Caco-2 (cell line): ENCODE data around the gene SEC11A. TPM values are rescaled to one million over a fixed set of nuclear protein-coding genes. Genes with fewer than 3 reads are reported as not detected.

ENCODE experiments used
- BruUV-seq: library from RNA; stranded (reverse); fragments of 400-500 nt; replicated peaks from 2 replicates; lab custom pipeline; 2021; lab: Mats Ljungman, UMichigan
- CTCF ChIA-PET: fragments of 300-600 bp; sonication (Branson Sonifier 250); formaldehyde crosslinking; loops from one replicate; lab custom pipeline; 2022; ENCODE audit warnings: antibody characterized with exemption; lab: Charles Lee
- POLR2A ChIA-PET: fragments of 300-600 bp; sonication (Branson Sonifier 250); formaldehyde crosslinking; loops from one replicate; lab custom pipeline; 2022; ENCODE audit warnings: antibody characterized with exemption; lab: Charles Lee
- DNase-seq, 2 experiments: peaks; one replicate each; pipeline versions ENCODE4 v3.0.0 to v3.0.0-alpha.2; 2020 to 2022
- H3K27me3 ChIP-seq: replicated peaks from 2 replicates; pipeline ENCODE4 v1.6.0; 2011; ENCODE audit warnings: low read length; ENCODE audit not compliant: control insufficient read depth, insufficient read depth
- H3K36me3 ChIP-seq: 2 replicates; pipeline ENCODE4 v1.5.1; 2011; ENCODE audit warnings: low read length; ENCODE audit not compliant: control insufficient read depth, insufficient read depth
- H3K4me1 ChIP-seq: fragments of 250-450 bp; sonication (Bioruptor Pico); 2 replicates; pipeline ENCODE4 v1.5.1; 2020; ENCODE audit warnings: mild to moderate bottlenecking
- H3K4me3 ChIP-seq: 2 replicates; pipeline ENCODE4 v1.5.1; 2011; ENCODE audit warnings: low read depth, mild to moderate bottlenecking, control low read depth, low read length
- H3K9me3 ChIP-seq: fragments of 250-450 bp; sonication (Bioruptor Pico); 2 replicates; pipeline ENCODE4 v1.5.1; 2020; ENCODE audit warnings: mild to moderate bottlenecking, moderate library complexity
- H3K27ac Mint-ChIP-seq: one replicate; pipeline ENCODE4 v1.8.0; 2022; ENCODE audit warnings: mixed read lengths; ENCODE audit not compliant: unreplicated experiment
- H3K27me3 Mint-ChIP-seq: one replicate; pipeline ENCODE4 v1.8.0; 2022; ENCODE audit warnings: mixed read lengths; ENCODE audit not compliant: insufficient read depth, unreplicated experiment
- H3K36me3 Mint-ChIP-seq: one replicate; pipeline ENCODE4 v1.8.0; 2022; ENCODE audit warnings: mild to moderate bottlenecking, mixed read lengths; ENCODE audit not compliant: insufficient read depth, unreplicated experiment
- H3K4me1 Mint-ChIP-seq: one replicate; pipeline ENCODE4 v1.8.0; 2022; ENCODE audit warnings: low read depth, mixed read lengths; ENCODE audit not compliant: unreplicated experiment
- H3K4me3 Mint-ChIP-seq: one replicate; pipeline ENCODE4 v1.8.0; 2022; ENCODE audit warnings: mild to moderate bottlenecking, moderate library complexity, mixed read lengths; ENCODE audit not compliant: unreplicated experiment
- H3K9me3 Mint-ChIP-seq: one replicate; pipeline ENCODE4 v1.8.0; 2022; ENCODE audit warnings: mixed read lengths; ENCODE audit not compliant: unreplicated experiment
- intact Hi-C: fragments of 100-400 bp; cut with micrococcal nuclease; formaldehyde crosslinking; loops from one replicate; pipeline ENCODE4 v1.10.0; 2022; ENCODE audit not compliant: unreplicated experiment
- total RNA-seq: library from RNA; stranded (reverse); gene quantifications from 2 replicates; pipeline ENCODE4 v1.2.3, GENCODE V29; 2022
- TF ChIP-seq, protein P1 (sequence below), 2 experiments: fragments of 200-600 bp in 1 of 2; IDR thresholded peaks; 1 replicate in 1 of 2; 2 replicates in 1 of 2; pipeline versions ENCODE4 v1.5.1 to v1.8.0; 2011 to 2022; ENCODE audit warnings: antibody characterized with exemption in 1 of 2, control low read depth in 1 of 2, inconsistent platforms in 1 of 2, low read depth in 1 of 2, low read length in 1 of 2, mild to moderate bottlenecking in 1 of 2, moderate library complexity in 1 of 2; ENCODE audit not compliant: insufficient read depth in 1 of 2, severe bottlenecking in 1 of 2, unreplicated experiment in 1 of 2

Gene SEC11A
- total RNA-seq, 1 experiment from 2014 or later: 211 TPM

DNA sequence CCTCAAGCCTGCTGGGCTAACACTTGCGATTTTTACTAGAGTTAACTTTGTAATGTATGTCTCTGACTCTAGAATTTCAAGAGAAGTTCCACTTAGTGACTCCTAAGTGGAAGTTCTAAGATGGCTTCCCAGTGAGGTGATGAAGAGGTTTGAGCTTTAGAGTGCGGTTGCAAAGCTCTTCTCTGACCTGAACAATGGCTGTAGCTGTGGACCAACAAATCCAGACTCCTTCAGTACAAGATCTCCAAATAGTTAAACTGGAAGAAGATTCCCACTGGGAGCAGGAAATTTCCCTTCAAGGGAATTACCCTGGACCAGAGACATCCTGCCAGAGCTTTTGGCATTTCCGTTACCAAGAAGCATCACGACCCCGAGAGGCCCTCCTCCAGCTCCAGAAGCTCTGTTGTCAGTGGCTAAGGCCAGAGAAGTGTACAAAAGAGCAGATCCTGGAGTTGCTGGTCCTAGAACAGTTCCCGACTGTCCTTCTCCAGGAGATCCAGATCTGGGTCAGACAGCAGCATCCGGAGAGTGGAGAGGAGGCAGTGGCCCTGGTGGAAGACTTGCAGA lies 84.2 kb downstream of the SEC11A start:
- Histone ChIP-seq H3K36me3 (no peaks in the 10 kb centered on the region), H3K4me3 (peak overlapping the region; percentile 52), H3K4me1 (0 out of 2 replicates have a peak, but pooled peaks cover 7% of the 10 kb centered on the region), H3K9me3 (no peaks in the 10 kb centered on the region), H3K27me3 (no peaks in the 10 kb centered on the region)
- TF ChIP-seq, protein P1, sequence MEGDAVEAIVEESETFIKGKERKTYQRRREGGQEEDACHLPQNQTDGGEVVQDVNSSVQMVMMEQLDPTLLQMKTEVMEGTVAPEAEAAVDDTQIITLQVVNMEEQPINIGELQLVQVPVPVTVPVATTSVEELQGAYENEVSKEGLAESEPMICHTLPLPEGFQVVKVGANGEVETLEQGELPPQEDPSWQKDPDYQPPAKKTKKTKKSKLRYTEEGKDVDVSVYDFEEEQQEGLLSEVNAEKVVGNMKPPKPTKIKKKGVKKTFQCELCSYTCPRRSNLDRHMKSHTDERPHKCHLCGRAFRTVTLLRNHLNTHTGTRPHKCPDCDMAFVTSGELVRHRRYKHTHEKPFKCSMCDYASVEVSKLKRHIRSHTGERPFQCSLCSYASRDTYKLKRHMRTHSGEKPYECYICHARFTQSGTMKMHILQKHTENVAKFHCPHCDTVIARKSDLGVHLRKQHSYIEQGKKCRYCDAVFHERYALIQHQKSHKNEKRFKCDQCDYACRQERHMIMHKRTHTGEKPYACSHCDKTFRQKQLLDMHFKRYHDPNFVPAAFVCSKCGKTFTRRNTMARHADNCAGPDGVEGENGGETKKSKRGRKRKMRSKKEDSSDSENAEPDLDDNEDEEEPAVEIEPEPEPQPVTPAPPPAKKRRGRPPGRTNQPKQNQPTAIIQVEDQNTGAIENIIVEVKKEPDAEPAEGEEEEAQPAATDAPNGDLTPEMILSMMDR (IDR thresholded peaks at IDR 0.05; ENCODE audit: insufficient read depth in 1 of 2, low read depth in 1 of 2, low read length in 1 of 2, severe bottlenecking in 1 of 2, unreplicated experiment in 1 of 2): no peak
- BruUV-seq: TSS peak; percentile 48
- Mint-ChIP-seq H3K9me3 (no peaks in the 10 kb centered on the region), H3K36me3 (peaks cover 17% of the 10 kb centered on the region), H3K27ac (peak overlapping the region; percentile 93), H3K4me3 (peak overlapping the region; percentile 94), H3K27me3 (no peaks in the 10 kb centered on the region), H3K4me1 (no peaks in the 10 kb centered on the region)
- CTCF ChIA-PET: interaction anchor here (1.4 to 1.5 kb wide), 2 partner anchors 31 to 33 kb away, joined by 6 read pairs; partner anchors contain the start of gene ZSCAN2
- POLR2A ChIA-PET: interaction anchor here (0.5 to 1.4 kb wide), 4 partner anchors 22 to 31 kb away, joined by 3 to 5 read pairs (median 4); partner anchors contain the start of gene ZSCAN2
- no peak for DNase-seq
- intact Hi-C loops: loop anchor here (1.0 kb wide), 2 partner anchors 23 to 31 kb away; partner anchors contain the start of gene WDR73

DNA sequence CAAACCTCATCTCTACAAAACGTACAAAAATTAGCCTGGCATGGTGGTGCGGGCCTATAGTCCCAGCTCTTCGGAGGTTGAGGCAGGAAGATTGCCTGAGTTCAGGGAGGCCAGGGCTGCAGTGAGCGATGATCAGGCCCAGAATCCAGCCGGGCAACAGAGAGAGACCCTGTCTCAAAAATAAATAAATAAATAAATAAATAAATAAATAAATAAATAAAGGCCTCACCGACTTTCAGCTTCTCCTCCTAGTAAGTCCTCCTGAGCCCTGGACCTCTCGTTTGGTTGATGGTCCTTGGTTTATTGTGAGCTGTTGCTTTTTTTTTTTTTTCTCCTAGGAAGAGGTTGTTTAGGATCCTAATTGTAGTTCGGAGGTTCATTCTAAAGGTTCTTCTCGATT lies 86.9 kb downstream of the SEC11A start:
- Mint-ChIP-seq H3K9me3 (no peaks in the 10 kb centered on the region), H3K27me3 (no peaks in the 10 kb centered on the region), H3K4me1 (no peaks in the 10 kb centered on the region), H3K4me3 (no peak overlapping the region), H3K27ac (no peak overlapping the region), H3K36me3 (peaks cover 17% of the 10 kb centered on the region)
- BruUV-seq: no TSS peak
- intact Hi-C loops: no loop called here
- DNase-seq: no peak
- Histone ChIP-seq H3K27me3 (no peaks in the 10 kb centered on the region), H3K36me3 (no peaks in the 10 kb centered on the region), H3K4me1 (0 out of 2 replicates have a peak, but pooled peaks cover 7% of the 10 kb centered on the region), H3K4me3 (no peak overlapping the region), H3K9me3 (no peaks in the 10 kb centered on the region)
- CTCF ChIA-PET: interaction anchor here (0.8 kb wide), 1 partner anchor 41 kb away, joined by 6 read pairs; no protein-coding TSS in a partner anchor
- TF ChIP-seq, protein P1 (IDR thresholded peaks at IDR 0.05; ENCODE audit: insufficient read depth in 1 of 2, low read depth in 1 of 2, low read length in 1 of 2, severe bottlenecking in 1 of 2, unreplicated experiment in 1 of 2): no peak
- POLR2A ChIA-PET: interaction anchor here (0.6 kb wide), 1 partner anchor 30 kb away, joined by 3 read pairs; no protein-coding TSS in a partner anchor

DNA sequence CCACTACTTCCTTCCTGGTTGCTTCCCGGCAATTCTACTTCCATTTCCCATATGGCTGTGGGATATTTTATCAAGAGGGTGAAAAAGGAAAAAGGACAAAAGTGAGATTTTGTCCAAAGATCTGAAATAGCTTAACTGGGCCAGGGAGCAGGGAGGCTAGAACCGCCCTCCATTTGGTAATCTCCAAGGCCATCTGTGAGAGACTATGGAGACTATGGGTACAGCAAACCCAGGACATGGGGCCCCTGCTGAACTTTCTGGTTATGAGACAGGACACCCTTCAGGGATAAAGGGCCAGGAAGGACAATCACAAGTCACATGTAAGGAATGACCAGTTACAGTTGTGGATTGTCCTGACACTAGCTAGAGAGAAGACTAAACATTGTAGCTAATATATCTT lies 90.8 kb downstream of the SEC11A start:
- Histone ChIP-seq H3K4me3 (no peak overlapping the region), H3K9me3 (peaks cover 19% of the 10 kb centered on the region), H3K27me3 (no peaks in the 10 kb centered on the region), H3K36me3 (peaks cover 7% of the 10 kb centered on the region), H3K4me1 (no peaks in the 10 kb centered on the region)
- intact Hi-C loops: no loop called here
- peaks cover 22% of the 10 kb centered on the region for H3K9me3 Mint-ChIP-seq
- POLR2A ChIA-PET: no interaction called here
- no peak for DNase-seq
- BruUV-seq: no TSS peak
- TF ChIP-seq, protein P1 (IDR thresholded peaks at IDR 0.05; ENCODE audit: insufficient read depth in 1 of 2, low read depth in 1 of 2, low read length in 1 of 2, severe bottlenecking in 1 of 2, unreplicated experiment in 1 of 2): no peak
- peaks cover 30% of the 10 kb centered on the region for H3K36me3 Mint-ChIP-seq
- H3K4me1 Mint-ChIP-seq: no peaks in the 10 kb centered on the region
- no peaks in the 10 kb centered on the region for H3K27me3 Mint-ChIP-seq
- no peak overlapping the region for H3K4me3 Mint-ChIP-seq
- CTCF ChIA-PET: no interaction called here
- peak overlapping the region; percentile 51 for H3K27ac Mint-ChIP-seq
